ENCODE data around the gene HOXB9.

HOXB9 gene

GRCh38 chr17:48596000-48596734 is 30.0 kb downstream of the HOXB9 start:
- DNase-seq, result no peak

- DNase-seq, result no peak
Measured at GRCh38 chr17:48595278-48595999, 30.7 kb downstream of the HOXB9 start.

GRCh38 chr17:48594538-48595277 is 31.4 kb downstream of the HOXB9 start:
- no peak for DNase-seq

- DNase-seq, result peak; percentile 60 to 65
Measured at GRCh38 chr17:48593840-48594537, 32.2 kb downstream of the HOXB9 start.

GRCh38 chr17:48593126-48593829 is 32.9 kb downstream of the HOXB9 start, which contains the start of gene HOXB5:
Gene HOXB5, minus strand, starts transcription at chr17:48593779. Its CDS starts 97 bp downstream, at chr17:48593682.
- no peak for DNase-seq

- DNase-seq, result no peak
Measured at GRCh38 chr17:48592577-48592976, 33.6 kb downstream of the HOXB9 start.

GRCh38 chr17:48592057-48592514 is 34.1 kb downstream of the HOXB9 start:
- no peak for DNase-seq

- DNase-seq, result no peak
Measured at GRCh38 chr17:48591255-48592056, 34.7 kb downstream of the HOXB9 start.

- no peak for DNase-seq
Measured at GRCh38 chr17:48590607-48591161, 35.5 kb downstream of the HOXB9 start.

- DNase-seq, result no peak
Measured at GRCh38 chr17:48589831-48590606, 36.1 kb downstream of the HOXB9 start, which contains the start of gene HOXB3. Gene HOXB3, minus strand, starts transcription at chr17:48590241. Its CDS starts 37,767 bp downstream, at chr17:48552474.

GRCh38 chr17:48589060-48589830 is 36.9 kb downstream of the HOXB9 start:
- no peak for DNase-seq

GRCh38 chr17:48588528-48588927 is 37.6 kb downstream of the HOXB9 start:
- DNase-seq, result no peak

GRCh38 chr17:48588074-48588415 is 38.1 kb downstream of the HOXB9 start:
- DNase-seq, result no peak

- DNase-seq, result peak in 1 of 2 donors; percentile 28
Measured at GRCh38 chr17:48587276-48588073, 38.7 kb downstream of the HOXB9 start.

- DNase-seq, result peak in 1 of 2 donors; percentile 15
Measured at GRCh38 chr17:48586355-48587258, 39.6 kb downstream of the HOXB9 start.

GRCh38 chr17:48584223-48584741 is 41.9 kb downstream of the HOXB9 start:
- no peak for DNase-seq
